Muscle layer of duodenum (tissue), 2 donors: ENCODE results near the gene ZXDC.

Experiments
- H3K27ac ChIP-seq: one replicate; pipeline ENCODE4 v1.7.0; 2013; ENCODE audit warnings: mild to moderate bottlenecking, low read length
- H3K27me3 ChIP-seq: one replicate; pipeline ENCODE4 v1.7.0; 2013; ENCODE audit warnings: low read depth, mild to moderate bottlenecking, control low read depth, low read length
- H3K36me3 ChIP-seq, 2 donors: one replicate each; pipeline ENCODE4 v1.7.0; 2013; ENCODE audit warnings: low read length in 2 of 2, control low read depth in 1 of 2, mild to moderate bottlenecking in 1 of 2; ENCODE audit not compliant: insufficient read depth in 2 of 2, control insufficient read depth in 1 of 2
- H3K4me1 ChIP-seq, 2 donors: one replicate each; pipeline ENCODE4 v1.7.0; 2013; ENCODE audit warnings: low read length in 2 of 2, mild to moderate bottlenecking in 2 of 2, control low read depth in 1 of 2, moderate library complexity in 1 of 2; ENCODE audit not compliant: insufficient read depth in 2 of 2, control insufficient read depth in 1 of 2
- H3K4me3 ChIP-seq, 2 donors: one replicate each; pipeline ENCODE4 v1.7.0; 2013; ENCODE audit warnings: low read length in 2 of 2, low read depth in 1 of 2, mild to moderate bottlenecking in 1 of 2
- H3K9me3 ChIP-seq, 2 donors: one replicate each; pipeline ENCODE4 v1.7.0; 2013; ENCODE audit warnings: low read length in 2 of 2, control low read depth in 1 of 2, mild to moderate bottlenecking in 1 of 2; ENCODE audit not compliant: control insufficient read depth in 1 of 2
- donor health status: healthy.

ZXDC gene

DNA sequence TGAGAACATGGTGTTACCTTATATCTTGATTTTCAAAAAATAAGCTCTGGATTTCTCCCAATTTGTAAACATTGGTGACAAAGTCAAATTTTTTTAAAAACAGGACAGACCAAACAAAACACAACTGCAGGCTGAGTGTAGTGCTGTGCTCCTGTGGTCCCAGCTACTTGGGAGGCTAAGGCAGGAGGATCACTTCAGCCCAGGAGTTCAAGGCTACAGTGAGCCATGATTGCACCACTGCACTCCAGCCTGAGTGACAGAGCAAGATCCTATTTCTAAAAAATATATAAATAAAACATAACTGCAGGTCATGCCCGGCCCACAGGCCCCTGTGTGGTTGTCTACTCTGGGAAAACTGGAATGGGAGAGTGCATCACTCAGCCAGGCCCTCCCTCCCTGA lies 4.0 kb upstream of the ZXDC start:
- H3K27me3 ChIP-seq = no peaks in the 10 kb centered on the region
- no peaks in the 10 kb centered on the region for H3K4me1 ChIP-seq

DNA sequence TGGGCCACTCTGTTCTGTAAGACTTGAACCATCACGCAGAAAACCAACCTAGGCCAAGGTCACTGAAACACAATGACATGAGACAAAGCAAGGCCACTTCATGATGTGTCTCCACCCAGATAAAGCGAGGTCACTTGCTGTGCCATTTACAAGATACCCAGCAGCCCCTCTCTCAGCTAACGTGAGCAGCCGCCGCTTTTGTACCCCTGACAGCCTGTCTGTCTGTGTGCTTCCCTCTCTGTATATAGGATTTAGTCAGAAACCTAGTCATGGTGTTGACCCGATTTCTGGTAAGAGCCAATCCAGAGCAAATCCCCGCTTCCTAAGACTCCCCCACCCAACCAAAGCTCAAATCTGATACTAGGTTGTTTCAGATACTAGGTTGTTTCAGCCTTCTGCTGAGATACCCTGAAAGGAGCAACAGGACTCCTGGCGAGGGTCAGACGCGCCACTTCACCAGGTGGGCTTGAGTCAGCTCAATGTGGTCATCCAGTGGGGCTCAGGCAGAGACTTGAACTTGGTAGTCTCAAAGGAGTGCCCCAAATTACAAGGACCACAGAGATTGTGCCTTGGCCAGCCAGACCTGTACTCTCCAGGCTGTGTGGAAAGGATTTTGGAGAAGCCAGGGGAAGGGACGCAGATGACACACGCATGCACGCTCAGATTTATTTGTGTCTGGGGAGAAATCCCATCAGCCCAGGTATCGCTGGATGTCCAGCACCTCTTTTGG lies 3.1 kb upstream of the ZXDC start:
- peaks cover 1 to 2% of the 10 kb centered on the region in 2 donors for H3K4me1 ChIP-seq
- H3K27me3 ChIP-seq = no peaks in the 10 kb centered on the region
- H3K4me3 ChIP-seq = no peak overlapping the region
- H3K9me3 ChIP-seq = no peaks in the 10 kb centered on the region
- H3K27ac ChIP-seq = no peak overlapping the region
- no peaks in the 10 kb centered on the region for H3K36me3 ChIP-seq

More for the DNA sequence above, 4.0 kb upstream of the ZXDC start:
- no peaks in the 10 kb centered on the region for H3K36me3 ChIP-seq
- H3K4me3 ChIP-seq = no peak overlapping the region
- H3K27ac ChIP-seq = no peak overlapping the region
- H3K9me3 ChIP-seq = no peaks in the 10 kb centered on the region

- H3K27me3 ChIP-seq = no peaks in the 10 kb centered on the region
- no peak overlapping the region for H3K27ac ChIP-seq
- H3K4me3 ChIP-seq = no peak overlapping the region
- no peaks in the 10 kb centered on the region for H3K9me3 ChIP-seq
- no peaks in the 10 kb centered on the region for H3K36me3 ChIP-seq
- H3K4me1 ChIP-seq = peaks cover 19% of the 10 kb centered on the region in 2 donors
These were observed 1.3 kb upstream of the ZXDC start for GRCh38 chr3:126477061-126477380.

GRCh38 chr3:126476166-126477060 lies 722 bp upstream of the ZXDC start:
- H3K4me3 ChIP-seq = peak overlapping the region; percentile 67 to 77
- no peaks in the 10 kb centered on the region for H3K9me3 ChIP-seq
- no peaks in the 10 kb centered on the region for H3K27me3 ChIP-seq
- H3K36me3 ChIP-seq = peaks cover under 1 to 3% of the 10 kb centered on the region in 2 donors
- H3K27ac ChIP-seq = peak overlapping the region; percentile 79
- H3K4me1 ChIP-seq = peaks cover 23 to 25% of the 10 kb centered on the region in 2 donors

GRCh38 chr3:126474498-126475412 lies 936 bp downstream of the ZXDC start:
- peak overlapping the region; percentile 60 for H3K27ac ChIP-seq
- peaks cover 15 to 17% of the 10 kb centered on the region in 2 donors for H3K36me3 ChIP-seq
- peak overlapping the region; percentile 61 to 70 for H3K4me3 ChIP-seq
- no peaks in the 10 kb centered on the region for H3K27me3 ChIP-seq
- no peaks in the 10 kb centered on the region for H3K9me3 ChIP-seq
- peaks cover 23 to 27% of the 10 kb centered on the region in 2 donors for H3K4me1 ChIP-seq

DNA sequence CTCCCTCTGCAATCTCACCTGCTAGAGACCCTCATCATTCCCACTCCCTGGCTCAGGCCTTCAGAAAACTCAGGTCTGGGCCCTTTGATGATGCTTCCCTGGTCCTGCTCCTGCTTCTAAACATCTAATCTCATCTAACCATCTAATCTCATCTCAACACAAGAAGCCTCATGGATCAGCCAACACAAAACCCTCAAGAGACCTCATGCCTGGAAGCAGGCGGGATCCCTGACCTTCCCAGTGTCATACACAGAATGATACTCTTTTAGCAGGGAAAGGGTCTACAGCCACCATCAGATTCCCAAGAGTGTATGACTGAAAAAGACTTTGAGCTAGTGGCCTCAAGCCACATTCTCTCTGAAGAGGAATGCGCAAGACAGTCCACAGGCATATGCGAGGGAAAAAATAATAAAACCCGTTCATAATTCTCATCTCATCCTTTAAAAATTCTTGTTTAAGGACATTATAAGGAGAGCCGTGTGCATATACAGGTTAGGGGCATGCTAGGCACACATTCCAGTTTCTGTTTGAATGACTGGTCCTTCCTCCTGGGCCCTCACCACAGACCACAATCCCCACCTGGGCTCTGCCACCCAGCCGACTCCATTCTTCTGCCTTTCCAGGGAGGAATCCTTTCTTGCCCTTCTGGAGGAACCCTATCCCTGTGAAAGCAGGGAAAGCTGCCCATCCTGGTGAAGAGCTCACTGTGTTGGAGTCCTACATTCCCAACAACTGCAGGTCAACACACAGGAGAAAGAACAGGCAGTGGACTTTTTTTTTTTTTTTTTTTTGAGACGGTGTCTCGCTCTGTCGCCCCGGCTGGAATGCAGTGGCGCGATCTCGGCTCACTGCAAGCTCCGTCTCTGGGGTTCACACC lies 2.2 kb downstream of the ZXDC start:
- peak overlapping the region; percentile 9 for H3K27ac ChIP-seq
- H3K36me3 ChIP-seq = peaks cover 26 to 29% of the 10 kb centered on the region in 2 donors
- H3K9me3 ChIP-seq = no peaks in the 10 kb centered on the region
- peak overlapping the region; percentile 36 to 50 for H3K4me3 ChIP-seq
- peaks cover 23 to 27% of the 10 kb centered on the region in 2 donors for H3K4me1 ChIP-seq
- no peaks in the 10 kb centered on the region for H3K27me3 ChIP-seq

DNA sequence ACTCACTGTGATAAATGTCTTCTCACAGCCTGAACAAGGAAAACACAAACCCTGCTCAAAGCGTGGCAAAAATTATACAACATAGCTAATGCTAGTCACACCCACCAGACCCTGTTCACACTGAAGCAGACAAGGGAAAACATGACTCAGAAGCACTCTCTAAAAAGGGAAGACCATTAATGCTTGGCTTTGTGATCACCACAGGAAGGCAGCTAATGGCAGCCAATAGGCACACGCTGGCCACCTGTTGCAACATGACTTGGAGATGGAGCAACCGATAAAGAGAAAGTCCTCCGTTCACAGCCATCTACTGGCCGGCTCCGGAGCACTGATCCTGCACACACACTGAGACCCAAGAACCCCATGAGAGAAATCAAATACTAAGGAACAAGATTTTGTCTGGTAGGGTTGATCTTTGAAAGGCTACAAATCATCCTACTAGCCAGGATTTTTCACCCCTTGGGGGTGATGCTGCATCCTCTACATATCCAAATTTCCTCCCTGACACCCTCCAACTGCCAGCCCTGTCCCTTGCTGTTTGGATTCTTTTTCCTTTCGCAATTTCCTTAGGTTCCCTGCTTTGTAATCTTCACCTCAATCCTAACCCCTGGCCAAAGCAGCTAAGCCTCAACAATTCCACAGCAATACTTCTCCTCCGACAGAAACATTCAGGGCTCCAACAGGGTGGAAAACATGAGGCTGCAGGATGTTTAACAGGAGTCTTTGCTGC lies 3.2 kb downstream of the ZXDC start:
- H3K4me1 ChIP-seq = peaks cover 23 to 27% of the 10 kb centered on the region in 2 donors
- H3K27me3 ChIP-seq = no peaks in the 10 kb centered on the region
- H3K36me3 ChIP-seq = peaks cover 37 to 39% of the 10 kb centered on the region in 2 donors
- peak overlapping the region; percentile 36 to 38 for H3K4me3 ChIP-seq
- H3K27ac ChIP-seq = peak overlapping the region; percentile 12
- H3K9me3 ChIP-seq = no peaks in the 10 kb centered on the region

DNA sequence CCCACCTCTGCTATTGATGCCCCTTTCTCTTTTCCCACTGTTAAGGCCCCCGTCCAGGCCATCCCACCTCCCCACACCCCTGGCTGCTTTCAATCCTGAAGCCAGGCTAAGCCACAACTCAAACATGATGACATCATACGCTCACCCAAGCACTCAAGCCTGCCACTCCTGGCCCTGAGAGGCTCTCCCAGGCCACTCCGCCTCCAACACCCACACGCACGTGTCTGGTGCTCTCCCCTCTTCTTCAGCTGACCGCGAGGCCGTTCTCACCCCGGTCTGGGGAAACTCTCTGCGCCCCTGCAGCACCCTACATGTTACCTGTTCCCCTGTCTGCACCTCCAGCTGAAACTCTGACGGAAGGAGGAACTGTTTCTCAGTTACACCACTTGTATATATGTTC lies 6.2 kb downstream of the ZXDC start:
- Histone ChIP-seq H3K27me3 (no peaks in the 10 kb centered on the region), H3K36me3 (peaks cover 63 to 66% of the 10 kb centered on the region in 2 donors), H3K4me3 (no peak overlapping the region), H3K4me1 (peaks cover 23 to 34% of the 10 kb centered on the region in 2 donors), H3K9me3 (no peaks in the 10 kb centered on the region), H3K27ac (no peak overlapping the region)

DNA sequence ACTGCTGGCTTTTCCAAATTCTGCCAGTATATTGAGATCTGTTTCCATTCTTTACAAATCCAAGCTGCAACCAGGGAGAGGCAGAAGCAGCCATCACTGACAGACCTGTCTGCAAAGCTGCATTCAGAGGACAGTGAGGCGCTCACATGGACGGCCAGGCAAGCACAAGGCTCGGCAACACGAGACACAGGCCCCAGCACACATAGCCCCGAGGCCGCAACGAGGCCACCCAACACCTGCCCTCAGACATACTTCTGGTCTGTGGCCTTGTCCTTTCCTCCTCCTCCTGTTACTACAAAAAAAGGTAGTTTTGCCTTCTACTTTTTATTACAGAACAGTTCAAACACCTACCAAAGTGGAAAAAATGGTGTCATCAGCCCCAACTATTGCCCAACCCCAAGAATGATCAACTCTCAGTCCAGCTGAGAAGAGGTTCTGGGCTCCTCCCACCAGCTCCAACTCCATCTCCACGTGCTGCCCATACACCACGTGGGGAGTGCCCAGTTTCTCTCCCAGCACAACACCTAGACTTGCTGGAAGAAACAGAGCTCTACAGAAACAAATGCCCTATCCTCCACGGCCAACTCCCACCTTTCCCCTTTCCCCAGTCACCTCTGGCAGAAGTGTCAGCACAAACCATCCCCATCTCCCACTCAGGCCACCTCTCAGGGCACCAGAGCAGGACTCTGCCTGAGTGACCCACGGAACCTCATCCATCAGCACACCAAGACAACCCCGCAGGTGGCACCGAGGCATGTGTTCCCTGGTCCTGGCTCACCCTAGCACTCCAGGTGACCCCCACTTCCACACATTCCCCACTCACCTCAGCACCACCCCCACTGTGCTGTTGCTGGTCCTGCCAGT lies 7.4 kb downstream of the ZXDC start:
- H3K9me3 ChIP-seq = no peaks in the 10 kb centered on the region
- peaks cover 73 to 76% of the 10 kb centered on the region in 2 donors for H3K36me3 ChIP-seq
- no peaks in the 10 kb centered on the region for H3K27me3 ChIP-seq
- peaks cover 16 to 27% of the 10 kb centered on the region in 2 donors for H3K4me1 ChIP-seq
- no peak overlapping the region for H3K4me3 ChIP-seq
- no peak overlapping the region for H3K27ac ChIP-seq
